ENCODE measurements around the gene ATP9A. TPM values are rescaled to one million over a fixed set of nuclear protein-coding genes. Genes with fewer than 3 reads are reported as not detected.
"Not testable (repeated sequence)": the region's sequence is repeated elsewhere in the genome, so short reads cannot be mapped to it uniquely, and the experiment has no call there.

ATP9A gene
- total RNA-seq, 1 experiment from 2014 or later: 12.1 TPM

DNA sequence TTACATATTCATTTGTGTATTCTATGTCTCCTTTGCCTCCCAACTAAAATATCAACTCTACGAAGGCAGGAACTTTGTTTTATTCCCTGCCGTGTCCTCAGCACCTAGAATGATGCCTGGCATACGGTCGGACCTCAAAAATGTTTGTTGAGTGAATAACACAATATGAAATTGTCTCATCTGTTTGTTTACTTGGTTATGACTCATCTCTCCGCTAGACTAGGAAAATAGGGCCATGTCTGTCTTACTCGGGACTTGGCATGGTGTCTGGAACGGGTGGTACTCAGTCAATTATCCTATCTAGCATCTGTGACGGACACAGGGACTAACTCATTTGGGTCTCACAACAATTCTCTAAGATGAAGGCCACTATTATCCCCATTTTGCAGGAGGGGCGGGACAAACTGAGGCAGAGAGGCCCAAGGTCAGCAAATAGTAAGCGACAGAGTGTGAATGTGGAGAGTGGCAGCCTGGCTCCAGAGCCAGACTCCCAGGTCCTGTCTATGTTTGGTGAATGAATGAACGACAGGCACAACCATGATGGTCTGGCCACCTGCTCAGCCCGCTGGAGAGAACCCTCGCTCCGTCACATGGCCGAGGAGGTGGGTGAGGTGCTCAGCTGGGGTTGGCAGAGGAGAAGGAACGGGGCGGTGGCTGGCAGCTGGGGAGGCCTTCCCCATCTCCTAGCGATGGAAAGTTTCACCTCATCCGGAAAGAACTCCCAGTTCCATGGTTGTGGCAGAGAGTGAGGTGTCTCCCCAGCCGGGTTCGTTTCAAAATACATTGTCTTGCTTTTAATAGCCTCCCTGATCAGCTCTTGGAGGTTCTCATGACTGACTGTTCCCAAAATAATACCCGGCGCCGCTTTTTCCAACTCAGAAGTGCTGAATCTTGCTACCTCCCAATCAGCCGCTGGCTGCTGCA, 198.1 kb downstream of the ATP9A start:
- Histone ChIP-seq H3K27me3 (ENCODE audit: insufficient read depth, low read length) (no peaks in the 10 kb centered on the region), H4K8ac (replicated peaks; ENCODE audit: insufficient read length, low read depth, low read length) (no peak overlapping the region), H2BK120ac (ENCODE audit: low read depth, low read length, poor library complexity, severe bottlenecking) (no peak overlapping the region), H2AFZ (ENCODE audit: low read length) (no peak overlapping the region), H2AK5ac (ENCODE audit: insufficient read length, low read length) (no peak overlapping the region), H4K91ac (ENCODE audit: insufficient read length, low read depth, low read length) (no peak overlapping the region), H3K14ac (ENCODE audit: insufficient read depth, low read length) (no peak overlapping the region), H3K79me2 (ENCODE audit: insufficient read depth, low read length) (no peaks in the 10 kb centered on the region), H3K18ac (ENCODE audit: insufficient read length, low read depth, low read length) (no peak overlapping the region), H3K79me1 (ENCODE audit: insufficient read depth, low read depth, low read length, poor library complexity, severe bottlenecking) (no peaks in the 10 kb centered on the region), H3T11ph (ENCODE audit: low read length) (no peak overlapping the region), H3K27ac (ENCODE audit: insufficient read length, low read depth, low read length) (no peak overlapping the region), H4K5ac (ENCODE audit: insufficient read length, low read depth, low read length) (no peak overlapping the region), H4K20me1 (ENCODE audit: control insufficient read depth, insufficient read depth, insufficient read length) (no peaks in the 10 kb centered on the region), H2BK20ac (ENCODE audit: low read depth, low read length, poor library complexity, severe bottlenecking) (no peak overlapping the region), H2BK5ac (ENCODE audit: insufficient read length, low read length) (no peak overlapping the region), H3K9me3 (ENCODE audit: control insufficient read depth, low read depth, low read length) (no peaks in the 10 kb centered on the region), H3K4me1 (ENCODE audit: insufficient read depth, low read length) (no peaks in the 10 kb centered on the region), H3K56ac (ENCODE audit: insufficient read length, low read depth, low read length) (no peak overlapping the region), H3K23ac (ENCODE audit: insufficient read length, low read depth, low read length) (no peak overlapping the region), H3K4ac (ENCODE audit: low read depth, low read length) (no peak overlapping the region), H2BK15ac (ENCODE audit: low read depth, low read length) (no peak overlapping the region), H3K4me2 (ENCODE audit: insufficient read depth, insufficient read length, low read length) (no peak overlapping the region), H2BK12ac (ENCODE audit: insufficient read length, low read depth, low read length) (no peak overlapping the region), H3K23me2 (ENCODE audit: insufficient read length, low read depth, low read length, poor library complexity, severe bottlenecking) (no peaks in the 10 kb centered on the region), H3K9ac (ENCODE audit: extremely low read depth, insufficient read length, low read length) (no peak overlapping the region)
- no peak overlapping the region for H3K4me3 Mint-ChIP-seq
- H3K9me3 Mint-ChIP-seq: peaks cover 2 to 3% of the 10 kb centered on the region in 2 experiments; a peak in 2 of 5 replicates
- WGBS (ENCODE audit: extremely low coverage, insufficient read length, low lambda C conversion rate): no CpG with 5 or more reads among the region's 25 CpGs
- H3K36me3 Mint-ChIP-seq (ENCODE audit: insufficient read depth in 1 of 3, low read depth in 3 of 3): no peaks in the 10 kb centered on the region
- no peak for TF ChIP-seq CTCF (conservative IDR thresholded peaks at IDR 0.05)
- no peaks in the 10 kb centered on the region for H3K4me1 Mint-ChIP-seq
- peaks cover 45% of the 10 kb centered on the region for H3K27me3 Mint-ChIP-seq (ENCODE audit: low read depth)
- no peak for DNase-seq
- no peak overlapping the region for H3K27ac Mint-ChIP-seq

- not testable (repeated sequence) for H2BK15ac ChIP-seq (ENCODE audit: low read depth, low read length); H3K14ac ChIP-seq (ENCODE audit: insufficient read depth, low read length); H3K36me3 Mint-ChIP-seq (ENCODE audit: insufficient read depth in 1 of 3, low read depth in 3 of 3); H3K23ac ChIP-seq (ENCODE audit: insufficient read length, low read depth, low read length); H3K56ac ChIP-seq (ENCODE audit: insufficient read length, low read depth, low read length); H3K4me1 ChIP-seq (ENCODE audit: insufficient read depth, low read length); H3K18ac ChIP-seq (ENCODE audit: insufficient read length, low read depth, low read length); H4K8ac ChIP-seq (replicated peaks; ENCODE audit: insufficient read length, low read depth, low read length); H3K4me2 ChIP-seq (ENCODE audit: insufficient read depth, insufficient read length, low read length); H3K23me2 ChIP-seq (ENCODE audit: insufficient read length, low read depth, low read length, poor library complexity, severe bottlenecking); H3K4me3 Mint-ChIP-seq; H3K27ac ChIP-seq (ENCODE audit: insufficient read length, low read depth, low read length); H3K27me3 ChIP-seq (ENCODE audit: insufficient read depth, low read length); H2AFZ ChIP-seq (ENCODE audit: low read length); H4K5ac ChIP-seq (ENCODE audit: insufficient read length, low read depth, low read length); H3K9me3 Mint-ChIP-seq; H3K4ac ChIP-seq (ENCODE audit: low read depth, low read length); DNase-seq; H3K79me2 ChIP-seq (ENCODE audit: insufficient read depth, low read length); H3K9ac ChIP-seq (ENCODE audit: extremely low read depth, insufficient read length, low read length); H3K9me3 ChIP-seq (ENCODE audit: control insufficient read depth, low read depth, low read length); H4K91ac ChIP-seq (ENCODE audit: insufficient read length, low read depth, low read length); H3K4me1 Mint-ChIP-seq; H2AK5ac ChIP-seq (ENCODE audit: insufficient read length, low read length); H3K79me1 ChIP-seq (ENCODE audit: insufficient read depth, low read depth, low read length, poor library complexity, severe bottlenecking); H3T11ph ChIP-seq (ENCODE audit: low read length); H2BK12ac ChIP-seq (ENCODE audit: insufficient read length, low read depth, low read length); H4K20me1 ChIP-seq (ENCODE audit: control insufficient read depth, insufficient read depth, insufficient read length); H2BK20ac ChIP-seq (ENCODE audit: low read depth, low read length, poor library complexity, severe bottlenecking); H3K27ac Mint-ChIP-seq; H2BK5ac ChIP-seq (ENCODE audit: insufficient read length, low read length); H2BK120ac ChIP-seq (ENCODE audit: low read depth, low read length, poor library complexity, severe bottlenecking)
- H3K27me3 Mint-ChIP-seq (ENCODE audit: low read depth): peaks cover 56% of the 10 kb centered on the region
- no CpG with 5 or more reads among the region's 3 CpGs for WGBS (ENCODE audit: extremely low coverage, insufficient read length, low lambda C conversion rate)
These were observed 199.7 kb downstream of the ATP9A start for GRCh38 chr20:51568533-51568932.

All from H9 (cell line).